ENCODE results near the gene SUDS3.

The SUDS3 gene

GRCh38 chr12:118361889-118362288 is 14.5 kb upstream of the SUDS3 start:
- no peak overlapping the region for H3K4me3 ChIP-seq (ENCODE audit: low read depth, low read length)
- TF ChIP-seq, protein P1, sequence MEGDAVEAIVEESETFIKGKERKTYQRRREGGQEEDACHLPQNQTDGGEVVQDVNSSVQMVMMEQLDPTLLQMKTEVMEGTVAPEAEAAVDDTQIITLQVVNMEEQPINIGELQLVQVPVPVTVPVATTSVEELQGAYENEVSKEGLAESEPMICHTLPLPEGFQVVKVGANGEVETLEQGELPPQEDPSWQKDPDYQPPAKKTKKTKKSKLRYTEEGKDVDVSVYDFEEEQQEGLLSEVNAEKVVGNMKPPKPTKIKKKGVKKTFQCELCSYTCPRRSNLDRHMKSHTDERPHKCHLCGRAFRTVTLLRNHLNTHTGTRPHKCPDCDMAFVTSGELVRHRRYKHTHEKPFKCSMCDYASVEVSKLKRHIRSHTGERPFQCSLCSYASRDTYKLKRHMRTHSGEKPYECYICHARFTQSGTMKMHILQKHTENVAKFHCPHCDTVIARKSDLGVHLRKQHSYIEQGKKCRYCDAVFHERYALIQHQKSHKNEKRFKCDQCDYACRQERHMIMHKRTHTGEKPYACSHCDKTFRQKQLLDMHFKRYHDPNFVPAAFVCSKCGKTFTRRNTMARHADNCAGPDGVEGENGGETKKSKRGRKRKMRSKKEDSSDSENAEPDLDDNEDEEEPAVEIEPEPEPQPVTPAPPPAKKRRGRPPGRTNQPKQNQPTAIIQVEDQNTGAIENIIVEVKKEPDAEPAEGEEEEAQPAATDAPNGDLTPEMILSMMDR (IDR thresholded peaks at IDR 0.05; ENCODE audit: low read depth, low read length, missing control alignments) = no peak
- DNase-seq (ENCODE audit: low read depth) = no peak

DNA sequence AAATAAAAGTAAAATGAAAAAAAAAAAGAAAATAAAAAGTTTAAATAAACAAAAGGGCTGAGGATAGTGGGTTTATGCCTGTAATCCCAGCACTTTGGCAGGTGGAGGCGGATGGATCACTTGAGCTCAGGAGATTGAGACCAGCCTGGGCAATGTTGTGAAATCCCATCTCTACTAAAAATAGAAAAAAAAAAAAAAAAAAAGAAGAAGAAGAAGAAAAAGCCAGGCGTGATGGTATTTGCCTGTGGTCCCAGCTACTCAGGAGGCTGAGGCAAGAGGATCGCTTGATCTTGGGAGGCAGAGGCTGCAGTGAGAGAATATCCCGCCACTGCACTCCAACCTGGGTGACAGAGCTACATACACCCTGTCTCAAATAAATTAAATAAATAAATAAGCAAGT is 7.5 kb upstream of the SUDS3 start:
- DNase-seq (ENCODE audit: low read depth) = no peak
- no peak overlapping the region for H3K4me3 ChIP-seq (ENCODE audit: low read depth, low read length)
- TF ChIP-seq, protein P1 (IDR thresholded peaks at IDR 0.05; ENCODE audit: low read depth, low read length, missing control alignments) = no peak

GRCh38 chr12:118370601-118371000 is 5.8 kb upstream of the SUDS3 start:
- DNase-seq (ENCODE audit: low read depth) = no peak
- peak overlapping the region; percentile 1; the same call in 1 of the 2 replicates for H3K4me3 ChIP-seq (ENCODE audit: low read depth, low read length)
- TF ChIP-seq, protein P1 (IDR thresholded peaks at IDR 0.05; ENCODE audit: low read depth, low read length, missing control alignments) = no peak

DNA sequence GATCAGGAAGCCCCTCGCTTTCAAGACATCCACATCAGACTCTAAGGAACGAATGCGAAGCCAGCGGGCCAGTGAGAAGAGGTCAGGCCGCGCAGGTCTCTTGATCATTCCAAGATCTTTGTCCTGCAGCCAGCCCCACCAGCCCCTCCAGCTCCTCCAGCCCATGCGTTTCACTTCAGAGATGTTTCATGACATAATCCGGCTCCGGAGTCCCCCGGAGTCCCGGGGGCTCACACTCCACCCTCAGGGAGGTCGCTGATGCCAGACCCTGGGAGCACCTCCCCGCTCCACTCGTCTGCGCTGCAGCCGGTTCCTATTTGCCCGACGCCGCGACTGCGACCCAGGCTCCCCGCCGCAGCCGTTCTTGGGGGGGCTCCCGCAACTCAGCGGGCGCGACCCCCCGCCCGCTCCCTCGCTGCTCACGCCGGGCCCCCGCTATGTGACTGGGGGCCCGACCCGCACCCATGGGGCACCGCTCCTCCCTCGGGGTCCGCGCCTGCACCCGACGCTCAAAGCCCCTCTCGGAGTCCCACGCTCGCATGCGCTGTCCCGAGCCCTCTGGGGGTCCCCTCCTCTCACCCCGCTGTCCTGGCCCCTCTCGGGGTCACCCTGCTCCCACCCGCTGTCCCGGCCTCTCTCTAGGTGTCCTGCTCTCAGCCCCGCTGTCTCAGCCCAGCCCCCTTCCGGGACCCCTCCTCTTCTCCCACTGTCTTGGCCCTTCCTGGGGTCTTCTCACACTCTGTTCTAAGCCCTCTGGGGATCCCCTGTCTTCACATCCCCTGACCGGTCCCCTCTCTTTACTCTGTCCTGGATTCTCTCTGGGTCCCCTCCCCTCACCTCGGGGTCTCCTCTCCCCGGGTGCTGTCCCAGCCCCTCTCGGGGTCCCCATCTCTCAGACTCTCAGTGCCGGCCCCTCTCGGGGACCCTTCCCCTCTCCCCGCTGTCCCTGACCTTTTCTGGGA is 4.8 kb upstream of the SUDS3 start:
- peak overlapping the region; percentile 97 for H3K4me3 ChIP-seq (ENCODE audit: low read depth, low read length)
- DNase-seq (ENCODE audit: low read depth) = no peak
- TF ChIP-seq, protein P1 (IDR thresholded peaks at IDR 0.05; ENCODE audit: low read depth, low read length, missing control alignments) = no peak

GRCh38 chr12:118372541-118373495 is 3.5 kb upstream of the SUDS3 start, which contains the start of gene TAOK3:
TAOK3 (minus strand) TSS chr12:118372907; CDS start chr12:118255567, 117,340 bp downstream.
- TF ChIP-seq, protein P1 (IDR thresholded peaks at IDR 0.05; ENCODE audit: low read depth, low read length, missing control alignments) = no peak
- H3K4me3 ChIP-seq (ENCODE audit: low read depth, low read length) = peak within 1 kb of the TSS; percentile 97
- peak; percentile 96 for DNase-seq (ENCODE audit: low read depth)

- TF ChIP-seq, protein P1 (IDR thresholded peaks at IDR 0.05; ENCODE audit: low read depth, low read length, missing control alignments) = no peak
- DNase-seq (ENCODE audit: low read depth) = no peak
- H3K4me3 ChIP-seq (ENCODE audit: low read depth, low read length) = peak overlapping the region; percentile 76
These were observed 2.7 kb upstream of the SUDS3 start for GRCh38 chr12:118373616-118374015.

Data from GM12864 (cell line).